CD4-positive, alpha-beta T cell treated with Interleukin-4 for 1 hour (primary cell): ENCODE results near the gene CALN1.
A peak's percentile ranks its signal among the peaks of the same experiment; 100 is the strongest.
"Not testable (repeated sequence)": the region's sequence is repeated elsewhere in the genome, so short reads cannot be mapped to it uniquely, and the experiment has no call there.

Experiments
- DNase-seq, 2 donors: peaks; one replicate each; pipeline ENCODE4 v3.0.0-alpha.2; 2020 to 2022

The CALN1 gene

GRCh38 chr7:72408966-72409637 lies 3.0 kb downstream of the CALN1 start:
- DNase-seq = no peak

GRCh38 chr7:72406820-72407403 lies 5.2 kb downstream of the CALN1 start:
- no peak for DNase-seq

- DNase-seq = peak in 1 of 2 donors; percentile 11
Measured at GRCh38 chr7:72405871-72406270, 6.3 kb downstream of the CALN1 start.

- DNase-seq = peak; percentile 14 to 77
Measured at GRCh38 chr7:72405418-72405817, 6.7 kb downstream of the CALN1 start.

- DNase-seq = no peak
Measured at GRCh38 chr7:72404743-72405142, 7.4 kb downstream of the CALN1 start.

GRCh38 chr7:72403458-72404076 lies 8.6 kb downstream of the CALN1 start:
- peak; percentile 6 to 59 for DNase-seq

GRCh38 chr7:72394016-72394415 lies 18.1 kb downstream of the CALN1 start:
- no peak for DNase-seq

GRCh38 chr7:72391821-72392377 lies 20.2 kb downstream of the CALN1 start:
- no peak for DNase-seq

- no peak for DNase-seq
Measured at GRCh38 chr7:72386118-72386517, 26.0 kb downstream of the CALN1 start.

- DNase-seq = no peak
Measured at GRCh38 chr7:72362246-72362645, 49.9 kb downstream of the CALN1 start.

GRCh38 chr7:72345208-72345727 lies 66.9 kb downstream of the CALN1 start:
- no peak for DNase-seq

GRCh38 chr7:72343991-72344390 lies 68.1 kb downstream of the CALN1 start:
- no peak for DNase-seq

GRCh38 chr7:72343354-72343753 lies 68.8 kb downstream of the CALN1 start:
- not testable (repeated sequence) for DNase-seq

- no peak for DNase-seq
Measured at GRCh38 chr7:72337390-72338167, 74.6 kb downstream of the CALN1 start.

- no peak for DNase-seq
Measured at GRCh38 chr7:72336632-72337389, 75.3 kb downstream of the CALN1 start.

- no peak for DNase-seq
Measured at GRCh38 chr7:72336382-72336631, 75.8 kb downstream of the CALN1 start.

GRCh38 chr7:72335561-72336381 lies 76.4 kb downstream of the CALN1 start:
- no peak for DNase-seq

GRCh38 chr7:72334698-72335097 lies 77.4 kb downstream of the CALN1 start:
- DNase-seq = no peak

- no peak for DNase-seq
Measured at GRCh38 chr7:72334066-72334465, 78.1 kb downstream of the CALN1 start.

GRCh38 chr7:72326811-72327210 lies 85.3 kb downstream of the CALN1 start:
- no peak for DNase-seq

GRCh38 chr7:72326365-72326764 lies 85.8 kb downstream of the CALN1 start:
- no peak for DNase-seq

- no peak for DNase-seq
Measured at GRCh38 chr7:72325561-72325960, 86.6 kb downstream of the CALN1 start.
